NOMO-1 treated with DMSO at 0.1 percent for 48 hours (cell line): ENCODE data around the gene TNRC6C.
A peak's percentile ranks its signal among the peaks of the same experiment; 100 is the strongest.

Source experiments
- DNase-seq: peaks from one replicate; lab custom pipeline; 2025; ENCODE audit not compliant: unreplicated experiment; lab: John Stamatoyannopoulos, UW

The TNRC6C gene

GRCh38 chr17:78148286-78149016 is 189.9 kb downstream of the TNRC6C start:
- no peak for DNase-seq

GRCh38 chr17:78151514-78152008 is 193.1 kb downstream of the TNRC6C start:
- DNase-seq, result no peak

- peak; percentile 78 for DNase-seq
Measured at GRCh38 chr17:78154903-78155811, 196.7 kb downstream of the TNRC6C start.
